OCI-LY7 (cell line): ENCODE results near the gene GAP43. TPM values are rescaled to one million over a fixed set of nuclear protein-coding genes. Genes with fewer than 3 reads are reported as not detected.
A peak's percentile ranks its signal among the peaks of the same experiment; 100 is the strongest.

Experiments used
- BruUV-seq: library from RNA; stranded (reverse); fragments of 400-500 nt; replicated peaks from 2 replicates; lab custom pipeline; 2021; lab: Mats Ljungman, UMichigan
- CTCF ChIA-PET: fragments of 300-600 bp; sonication (Branson Sonifier 250); formaldehyde crosslinking; loops from one replicate; lab custom pipeline; 2022; ENCODE audit warnings: antibody characterized with exemption; ENCODE audit not compliant: unreplicated experiment; lab: Charles Lee
- POLR2A ChIA-PET: fragments of 300-600 bp; sonication (Branson Sonifier 250); formaldehyde crosslinking; loops from one replicate; lab custom pipeline; 2022; ENCODE audit warnings: antibody characterized with exemption; lab: Charles Lee
- DNase-seq: peaks from one replicate; pipeline ENCODE4 v3.0.0-alpha.2; 2015; ENCODE audit warnings: low spot score
- H2AFZ ChIP-seq: fragments of 200-600 bp; sonication (generic), shearing (Covaris generic); 2 replicates; pipeline ENCODE4 v1.6.1; 2014; ENCODE audit warnings: mild to moderate bottlenecking, antibody characterized with exemption, low read length, moderate library complexity
- H3K27ac ChIP-seq: fragments of 200-600 bp; sonication (generic); 2 replicates; pipeline ENCODE4 v1.5.1; 2014; ENCODE audit warnings: mixed run types, low read depth, mild to moderate bottlenecking, moderate library complexity, low read length, inconsistent platforms; ENCODE audit not compliant: poor library complexity, severe bottlenecking
- H3K36me3 ChIP-seq: fragments of 200-600 bp; sonication (generic); 2 replicates; pipeline ENCODE4 v1.6.1; 2014; ENCODE audit warnings: mild to moderate bottlenecking, antibody characterized with exemption, low read length, moderate library complexity, mixed read lengths; ENCODE audit not compliant: insufficient read depth
- H3K4me1 ChIP-seq: fragments of 200-600 bp; sonication (generic); 2 replicates; pipeline ENCODE4 v1.5.1; 2014; ENCODE audit warnings: mild to moderate bottlenecking, low read length; ENCODE audit not compliant: insufficient read depth, poor library complexity, severe bottlenecking
- H3K4me2 ChIP-seq: fragments of 200-600 bp; sonication (generic); 2 replicates; pipeline ENCODE4 v1.6.1; 2014; ENCODE audit warnings: mild to moderate bottlenecking, low read length
- H3K4me3 ChIP-seq: fragments of 200-600 bp; sonication (generic); 2 replicates; pipeline ENCODE4 v1.5.1; 2014; ENCODE audit warnings: mild to moderate bottlenecking, low read depth, low read length; ENCODE audit not compliant: poor library complexity, severe bottlenecking
- H3K79me2 ChIP-seq: fragments of 200-600 bp; sonication (generic); 2 replicates; pipeline ENCODE4 v1.6.1; 2016; ENCODE audit warnings: low read depth, mild to moderate bottlenecking, low read length, moderate library complexity, mixed read lengths; ENCODE audit not compliant: insufficient read depth
- H3K9me2 ChIP-seq: fragments of 200-600 bp; sonication (generic); 2 replicates; pipeline ENCODE4 v1.6.1; 2016; ENCODE audit warnings: mild to moderate bottlenecking, low read length, mixed read lengths; ENCODE audit not compliant: insufficient read depth
- H3K9me3 ChIP-seq: fragments of 200-600 bp; sonication (generic); 2 replicates; pipeline ENCODE4 v1.6.1; 2014; ENCODE audit warnings: mild to moderate bottlenecking, mixed run types, low read length, mixed read lengths
- H4K20me1 ChIP-seq: fragments of 200-600 bp; sonication (generic); 2 replicates; pipeline ENCODE4 v1.6.1; 2014; ENCODE audit warnings: mild to moderate bottlenecking, antibody characterized with exemption, low read length, moderate library complexity, mixed read lengths; ENCODE audit not compliant: insufficient read depth
- EZH2phosphoT487 ChIP-seq: fragments of 200-600 bp; sonication (generic); IDR thresholded peaks from 2 replicates; pipeline ENCODE4 v1.6.1; 2018; ENCODE audit warnings: low read depth, borderline replicate concordance, mild to moderate bottlenecking, mixed run types, antibody characterized with exemption, low read length, moderate library complexity, mixed read lengths
- intact Hi-C: fragments of 100-400 bp; cut with micrococcal nuclease; formaldehyde crosslinking; loops from one replicate; pipeline ENCODE4 v1.10.0; 2022; ENCODE audit not compliant: unreplicated experiment
- total RNA-seq, 2 experiments: library from RNA; depleted of rRNA in 1 of 2; stranded (reverse); fragments of >200 nt in 1 of 2; shearing (Covaris generic) in 1 of 2; gene quantifications; 2 replicates each; pipeline ENCODE4 v1.2.3, GENCODE V29; 2014 to 2022
- TF ChIP-seq, protein P1 (sequence below): fragments of 200-600 bp; sonication (generic); conservative IDR thresholded peaks from 2 replicates; pipeline ENCODE4 v1.5.1; 2014; ENCODE audit warnings: mild to moderate bottlenecking, antibody characterized with exemption, low read length, moderate library complexity, mixed read lengths

GAP43 gene
- total RNA-seq, 2 experiments from 2014 or later: not detected

DNA sequence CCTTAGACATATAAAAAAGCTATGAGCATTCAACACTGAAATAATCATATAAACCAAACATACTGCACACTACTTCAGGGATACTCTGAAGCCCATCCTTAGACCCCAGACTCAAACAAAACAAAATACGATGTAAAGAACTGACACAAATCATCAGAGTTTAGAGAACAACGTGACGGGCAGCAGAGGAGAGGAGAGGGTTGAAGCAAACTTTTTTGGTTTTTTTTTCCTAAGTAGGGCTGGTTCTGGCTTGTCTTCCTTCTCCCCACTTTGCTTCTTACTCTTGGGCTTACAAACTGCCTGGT lies 34.7 kb downstream of the GAP43 start:
- Histone ChIP-seq H3K27ac (no peak overlapping the region), H2AFZ (peak overlapping the region; percentile 86; the same call in 1 of the 2 replicates), H3K4me2 (peak overlapping the region; percentile 59), H3K9me2 (no peaks in the 10 kb centered on the region), H3K4me3 (peak overlapping the region; percentile 66), H3K79me2 (no peaks in the 10 kb centered on the region), H4K20me1 (no peaks in the 10 kb centered on the region), H3K9me3 (no peaks in the 10 kb centered on the region), H3K36me3 (no peaks in the 10 kb centered on the region), H3K4me1 (peaks cover 27% of the 10 kb centered on the region)
- ChIA-PET CTCF (no interaction called here), POLR2A (no interaction called here)
- no TSS peak for BruUV-seq
- TF ChIP-seq, protein P1, sequence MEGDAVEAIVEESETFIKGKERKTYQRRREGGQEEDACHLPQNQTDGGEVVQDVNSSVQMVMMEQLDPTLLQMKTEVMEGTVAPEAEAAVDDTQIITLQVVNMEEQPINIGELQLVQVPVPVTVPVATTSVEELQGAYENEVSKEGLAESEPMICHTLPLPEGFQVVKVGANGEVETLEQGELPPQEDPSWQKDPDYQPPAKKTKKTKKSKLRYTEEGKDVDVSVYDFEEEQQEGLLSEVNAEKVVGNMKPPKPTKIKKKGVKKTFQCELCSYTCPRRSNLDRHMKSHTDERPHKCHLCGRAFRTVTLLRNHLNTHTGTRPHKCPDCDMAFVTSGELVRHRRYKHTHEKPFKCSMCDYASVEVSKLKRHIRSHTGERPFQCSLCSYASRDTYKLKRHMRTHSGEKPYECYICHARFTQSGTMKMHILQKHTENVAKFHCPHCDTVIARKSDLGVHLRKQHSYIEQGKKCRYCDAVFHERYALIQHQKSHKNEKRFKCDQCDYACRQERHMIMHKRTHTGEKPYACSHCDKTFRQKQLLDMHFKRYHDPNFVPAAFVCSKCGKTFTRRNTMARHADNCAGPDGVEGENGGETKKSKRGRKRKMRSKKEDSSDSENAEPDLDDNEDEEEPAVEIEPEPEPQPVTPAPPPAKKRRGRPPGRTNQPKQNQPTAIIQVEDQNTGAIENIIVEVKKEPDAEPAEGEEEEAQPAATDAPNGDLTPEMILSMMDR: no peak
- no peak for TF ChIP-seq EZH2phosphoT487
- intact Hi-C loops: no loop called here
- DNase-seq: no peak

DNA sequence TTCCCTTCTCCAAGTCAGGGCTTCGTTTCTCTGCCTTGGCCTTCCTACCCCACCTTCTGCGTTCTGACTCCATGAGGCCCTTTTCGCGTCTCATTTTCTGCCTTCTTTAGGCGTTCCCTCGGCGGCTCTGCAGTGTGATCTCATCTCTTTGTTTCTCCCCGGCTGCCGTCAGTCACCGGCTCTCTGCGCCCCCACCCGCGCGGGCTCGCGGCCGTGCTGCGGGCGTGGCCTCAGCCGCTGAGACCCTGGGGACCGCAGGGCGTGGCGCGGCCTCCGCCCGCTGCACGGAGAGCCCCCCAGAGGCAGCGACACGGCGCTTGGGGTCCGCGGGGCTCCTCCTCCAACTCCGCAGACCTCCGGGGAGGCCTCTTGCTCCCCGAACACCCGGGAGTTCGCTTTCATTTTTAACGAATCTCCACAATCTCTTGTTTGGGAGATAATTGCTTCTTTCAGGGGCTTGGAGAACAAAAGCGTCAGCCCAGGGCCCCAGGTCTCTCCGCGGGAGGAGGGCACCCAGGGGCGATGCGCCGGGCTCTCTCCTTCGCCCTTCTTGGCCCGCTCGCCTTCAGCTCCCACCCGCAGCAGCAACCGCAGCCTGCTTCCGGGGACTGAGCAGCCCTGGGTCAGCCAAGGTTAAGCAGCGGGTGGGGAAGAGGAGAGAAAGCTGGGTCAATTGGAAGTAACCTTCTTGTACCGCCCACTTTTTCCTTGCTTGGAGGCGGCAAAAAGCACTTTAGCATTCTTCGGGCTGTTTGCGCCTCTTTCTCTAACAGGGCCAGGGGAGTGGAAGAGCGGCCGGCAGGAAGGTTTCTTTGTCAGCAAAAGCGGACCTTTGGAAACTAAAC lies 35.2 kb downstream of the GAP43 start:
- POLR2A ChIA-PET: interaction anchor here (0.7 kb wide), 1 partner anchor 20 kb away, joined by 3 read pairs; no protein-coding TSS in a partner anchor

More for the DNA sequence above, 35.2 kb downstream of the GAP43 start:
- Histone ChIP-seq H3K36me3 (no peaks in the 10 kb centered on the region), H3K9me2 (no peaks in the 10 kb centered on the region), H3K27ac (peak overlapping the region; percentile 34), H3K4me2 (peak overlapping the region; percentile 59), H3K4me3 (peak overlapping the region; percentile 66), H3K9me3 (no peaks in the 10 kb centered on the region), H2AFZ (peak overlapping the region; percentile 86), H4K20me1 (no peaks in the 10 kb centered on the region), H3K79me2 (no peaks in the 10 kb centered on the region), H3K4me1 (peaks cover 27% of the 10 kb centered on the region)
- TF ChIP-seq, protein P1: 0 out of 2 replicates have a peak, but pooled peaks have one; percentile 16
- no peak for TF ChIP-seq EZH2phosphoT487
- peak; percentile 65 for DNase-seq
- intact Hi-C loops: no loop called here
- no TSS peak for BruUV-seq
- CTCF ChIA-PET: no interaction called here
